ENCODE measurements around the gene INO80D.

Gene INO80D

DNA sequence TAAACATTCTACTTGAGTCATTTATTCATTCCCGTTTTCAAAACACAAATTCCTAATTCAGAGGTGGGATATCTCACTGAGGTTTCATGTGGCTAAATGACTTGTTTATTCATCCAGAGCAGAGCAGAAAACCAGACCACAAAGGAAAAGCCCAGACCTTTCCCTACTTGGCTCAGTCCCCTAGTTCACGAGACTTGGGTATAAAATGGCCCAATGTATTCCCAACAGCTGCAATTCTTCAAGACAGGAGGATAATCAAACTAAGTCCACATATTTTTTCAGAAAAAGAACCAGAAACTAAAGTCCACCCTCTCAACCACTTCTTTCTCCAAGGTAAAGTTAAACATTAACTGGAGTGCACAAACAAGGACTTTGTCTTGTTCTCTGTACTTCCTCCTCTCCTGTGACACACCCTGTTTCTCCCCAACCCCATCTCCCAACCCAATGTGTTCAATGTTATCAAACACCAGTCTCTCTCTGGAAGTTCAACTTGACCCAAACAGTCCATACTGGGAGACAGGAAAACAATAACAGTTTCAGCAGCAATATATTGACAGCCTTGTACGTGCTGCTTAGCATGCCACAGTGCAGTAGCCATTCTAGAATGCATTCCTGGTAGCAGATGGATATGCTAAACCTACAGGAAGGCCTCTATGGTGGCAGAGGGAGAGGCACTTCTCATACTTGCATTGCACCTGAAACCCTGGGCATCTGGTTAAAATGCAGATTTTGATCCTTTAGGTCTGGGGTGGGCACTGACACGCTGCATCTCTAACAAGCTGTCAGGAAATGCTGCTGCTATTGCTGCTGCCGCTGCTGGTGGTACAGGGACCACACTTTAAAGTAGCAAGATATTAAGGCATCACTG is 110.7 kb downstream of the INO80D start:
- no peak for DNase-seq

DNA sequence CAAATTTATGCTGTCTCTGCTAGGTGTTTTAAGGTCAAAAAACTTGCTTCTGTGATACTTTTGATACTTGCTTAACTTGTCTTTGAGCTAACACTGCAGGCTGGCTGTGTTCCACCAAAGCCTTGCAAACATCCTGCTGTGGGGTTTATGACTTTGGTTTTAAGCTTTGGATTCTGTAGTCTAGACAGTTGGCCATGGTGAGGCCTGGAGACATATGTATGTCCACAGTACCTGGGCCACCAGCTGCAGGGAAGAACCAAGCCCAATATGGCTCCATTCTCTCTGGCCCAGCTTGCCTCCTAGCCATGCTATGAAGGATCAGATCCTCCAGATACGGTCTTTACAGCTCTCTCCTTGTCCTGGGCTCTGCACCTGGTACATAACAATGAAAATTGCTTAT is 113.9 kb downstream of the INO80D start:
- no peak for DNase-seq

GRCh38 chr2:205970348-205970747 is 115.6 kb downstream of the INO80D start:
- DNase-seq = no peak

DNA sequence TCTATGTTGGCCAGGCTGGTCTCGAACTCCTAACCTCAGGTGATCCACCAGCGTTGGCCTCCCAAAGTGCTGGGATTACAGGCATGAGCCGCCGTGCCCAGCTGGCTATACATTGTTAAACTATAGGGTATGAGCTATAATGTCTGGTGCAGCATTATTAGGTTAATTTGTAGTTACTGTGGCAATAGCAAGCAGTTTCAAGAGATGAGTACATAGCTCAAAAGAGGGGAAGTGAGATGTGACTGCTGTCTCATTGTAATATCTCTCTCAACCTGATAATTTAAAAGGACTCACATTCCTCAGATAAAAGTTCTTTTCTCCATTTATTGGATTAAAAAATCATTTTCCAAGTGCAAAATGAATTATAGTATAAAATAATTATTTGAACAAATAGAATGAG is 116.4 kb downstream of the INO80D start:
- no peak for DNase-seq

DNA sequence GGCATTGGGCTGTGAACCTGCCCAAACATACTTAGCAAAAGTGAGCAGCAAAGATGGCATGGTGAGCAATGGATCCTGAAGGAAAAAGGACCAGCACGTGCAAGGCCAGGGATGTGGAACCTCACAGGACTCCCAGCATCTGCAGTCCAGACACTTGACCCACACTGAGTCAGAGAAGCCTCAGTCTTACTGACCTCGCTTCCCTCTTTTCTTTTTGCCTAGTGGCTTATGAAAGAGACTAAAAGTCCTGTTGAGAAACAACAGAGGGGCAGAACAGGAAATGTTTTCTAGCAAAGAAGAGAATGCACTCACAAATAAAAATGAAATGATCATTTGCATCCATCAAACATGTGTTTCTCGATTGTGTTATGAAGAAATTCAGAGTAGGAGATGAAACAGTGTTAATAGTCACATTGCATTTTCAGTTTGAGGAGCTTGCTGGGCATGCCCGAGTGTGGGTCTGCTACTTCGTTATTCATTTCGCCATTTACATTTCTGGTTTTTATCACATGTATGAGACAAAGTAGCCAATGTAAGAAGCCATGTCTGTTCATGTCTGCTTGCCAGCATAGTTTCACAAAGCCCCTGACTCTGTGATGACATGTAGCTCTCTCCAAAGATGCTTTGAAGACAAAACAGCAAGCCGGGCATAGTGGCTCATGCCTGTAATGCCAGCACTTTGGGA is 118.4 kb downstream of the INO80D start:
- no peak for DNase-seq

DNA sequence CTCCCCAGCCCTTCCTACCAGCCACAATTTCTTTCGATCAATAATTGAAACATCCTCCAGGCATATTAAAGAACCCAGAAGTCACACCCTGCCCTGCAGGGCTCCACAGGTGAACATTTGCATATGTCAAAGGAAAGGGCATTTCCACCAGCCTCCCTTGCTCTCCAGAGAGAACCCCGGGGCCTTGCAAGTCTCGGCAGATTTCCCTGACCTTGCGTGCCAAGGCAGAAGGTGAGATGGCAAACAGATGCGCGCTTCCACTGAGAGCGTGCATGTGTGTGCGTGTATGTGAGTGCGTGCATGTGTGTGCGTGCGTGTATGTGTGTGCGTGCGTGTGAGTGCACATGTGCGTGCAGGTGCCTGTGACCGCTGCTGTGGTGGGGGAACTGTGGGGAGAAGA is 120.3 kb downstream of the INO80D start:
- no peak for DNase-seq

DNA sequence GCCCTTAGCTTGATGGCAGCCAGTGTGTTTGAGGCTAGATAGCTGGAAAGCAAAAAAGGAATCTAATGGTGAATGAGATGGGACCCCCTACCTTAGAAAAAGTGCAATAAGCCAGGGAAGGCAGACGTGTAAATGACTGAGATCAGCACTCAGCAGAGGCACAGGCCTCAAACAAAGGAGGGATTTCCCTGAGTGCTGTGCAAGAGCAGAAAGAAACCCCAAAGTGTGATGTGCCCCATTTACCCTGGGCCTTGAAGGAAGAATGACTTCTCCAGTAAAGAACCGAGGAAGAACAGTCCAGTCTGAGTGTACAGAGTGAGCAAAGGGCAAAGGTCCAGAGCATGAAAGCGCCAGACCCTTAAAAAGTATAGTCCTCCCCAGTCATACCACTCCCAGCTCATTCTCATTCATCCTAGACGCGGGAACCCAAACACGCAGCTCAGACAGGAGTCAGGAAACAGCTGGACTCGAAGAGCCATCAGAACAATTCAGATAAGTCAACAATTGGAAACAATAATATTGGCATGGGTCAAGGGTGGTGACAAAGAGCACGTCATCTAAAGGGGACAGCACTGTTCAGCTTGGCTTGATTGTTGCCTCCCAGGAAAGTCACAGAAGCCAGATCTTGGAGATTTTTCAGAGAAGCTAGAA is 121.7 kb downstream of the INO80D start:
- DNase-seq = no peak

DNA sequence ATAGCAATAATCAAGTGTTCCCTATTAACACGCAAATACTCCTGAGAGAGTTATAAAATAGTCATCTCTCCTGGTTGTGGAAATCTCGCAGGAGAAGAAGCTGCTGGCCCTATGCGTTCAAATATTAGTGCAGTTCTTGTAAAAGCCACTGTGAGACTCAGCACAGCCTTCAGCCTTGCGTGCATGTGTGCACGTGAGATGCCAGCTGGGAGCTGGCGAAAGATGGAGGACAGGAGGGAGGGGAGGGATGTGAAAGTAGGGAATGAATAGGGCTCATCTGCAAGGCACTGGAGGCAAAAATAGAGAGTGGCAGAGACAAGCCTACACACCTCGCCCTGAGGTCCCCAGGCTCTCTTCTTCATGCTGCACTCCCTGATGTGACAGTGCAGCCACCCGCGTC is 126.5 kb downstream of the INO80D start:
- DNase-seq = no peak

- DNase-seq = no peak
Measured at GRCh38 chr2:205957452-205958154, 128.4 kb downstream of the INO80D start.

GRCh38 chr2:205954707-205955106 is 131.3 kb downstream of the INO80D start:
- DNase-seq = no peak

DNA sequence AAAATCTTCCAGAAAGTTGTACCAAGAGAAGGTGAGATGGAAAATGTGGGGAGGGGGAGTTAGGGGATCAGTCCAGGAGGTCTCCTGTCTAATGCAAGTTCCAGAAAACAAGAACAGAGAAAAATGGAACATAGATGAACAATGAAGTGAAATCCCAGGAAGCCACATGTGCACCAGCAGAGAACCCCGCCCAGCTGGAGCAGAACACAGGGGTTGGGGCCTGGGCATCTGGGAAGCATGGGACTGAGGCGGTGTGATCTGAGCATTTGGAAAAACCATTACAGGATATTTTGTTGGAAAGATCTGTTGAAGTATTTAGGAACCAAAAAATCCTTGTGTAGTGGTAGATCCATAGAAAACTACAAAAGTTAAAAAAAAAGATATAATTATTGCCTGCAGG is 133.7 kb downstream of the INO80D start:
- DNase-seq = no peak

DNA sequence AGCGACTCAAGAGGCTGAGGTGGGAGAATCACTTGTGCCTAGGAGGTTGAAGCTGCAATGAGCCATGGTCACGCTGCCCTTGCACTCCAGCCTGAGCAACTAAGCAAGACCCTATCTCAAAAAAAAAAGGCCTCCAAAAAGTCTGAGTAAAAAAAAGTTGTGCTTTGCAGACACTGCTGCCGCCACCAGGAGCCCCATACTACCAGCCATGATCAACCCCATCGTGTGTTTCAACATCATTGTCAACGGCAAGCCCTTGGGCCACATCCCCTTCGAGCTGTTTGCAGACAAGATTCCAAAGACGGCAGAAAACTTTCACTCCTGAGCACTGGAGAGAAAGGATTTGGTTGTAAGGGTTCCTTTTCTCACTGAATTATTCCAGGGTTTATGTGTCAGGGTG is 137.1 kb downstream of the INO80D start:
- DNase-seq = no peak

GRCh38 chr2:205948496-205948837 is 137.5 kb downstream of the INO80D start:
- no peak for DNase-seq

- peak; percentile 45 for DNase-seq
Measured at GRCh38 chr2:205947621-205948495, 138.1 kb downstream of the INO80D start.

GRCh38 chr2:205946226-205946625 is 139.7 kb downstream of the INO80D start:
- no peak for DNase-seq

Data from CD4-positive, alpha-beta T cell treated with Interleukin-21 for 1 hour (primary cell).